ENCODE data around the gene PBXIP1. TPM values are rescaled to one million over a fixed set of nuclear protein-coding genes. Genes with fewer than 3 reads are reported as not detected.

The PBXIP1 gene
- total and polyA plus RNA-seq, 2 of the 13 experiments (the other 11 are each of a cell fraction or from before 2014, with no cell fraction given) = 16.3 to 31.9 TPM

- TF ChIP-seq, protein P1, sequence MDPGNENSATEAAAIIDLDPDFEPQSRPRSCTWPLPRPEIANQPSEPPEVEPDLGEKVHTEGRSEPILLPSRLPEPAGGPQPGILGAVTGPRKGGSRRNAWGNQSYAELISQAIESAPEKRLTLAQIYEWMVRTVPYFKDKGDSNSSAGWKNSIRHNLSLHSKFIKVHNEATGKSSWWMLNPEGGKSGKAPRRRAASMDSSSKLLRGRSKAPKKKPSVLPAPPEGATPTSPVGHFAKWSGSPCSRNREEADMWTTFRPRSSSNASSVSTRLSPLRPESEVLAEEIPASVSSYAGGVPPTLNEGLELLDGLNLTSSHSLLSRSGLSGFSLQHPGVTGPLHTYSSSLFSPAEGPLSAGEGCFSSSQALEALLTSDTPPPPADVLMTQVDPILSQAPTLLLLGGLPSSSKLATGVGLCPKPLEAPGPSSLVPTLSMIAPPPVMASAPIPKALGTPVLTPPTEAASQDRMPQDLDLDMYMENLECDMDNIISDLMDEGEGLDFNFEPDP (CRISPR knock-in tag; conservative IDR thresholded peaks at IDR 0.05) = 0 out of 2 replicates have a peak, but pooled peaks have one; percentile 10
- TF ChIP-seq FLYWCH1 (CRISPR knock-in tag; IDR thresholded peaks at IDR 0.05) (no peak), ATF7-NPFF (CRISPR knock-in tag; IDR thresholded peaks at IDR 0.05; ENCODE audit: low read depth) (peak; percentile 53; the same call in 1 of the 2 replicates), ARHGAP35 (CRISPR knock-in tag; IDR thresholded peaks at IDR 0.05; ENCODE audit: borderline replicate concordance) (no peak), SP140L (CRISPR knock-in tag; IDR thresholded peaks at IDR 0.05; ENCODE audit: borderline replicate concordance) (no peak), ZBTB3 (CRISPR knock-in tag; IDR thresholded peaks at IDR 0.05; ENCODE audit: borderline replicate concordance, low read depth) (no peak), U2AF2 (IDR thresholded peaks at IDR 0.05; ENCODE audit: low read depth, low read length) (no peak), KLF16 (CRISPR knock-in tag; IDR thresholded peaks at IDR 0.05) (no peak), RFX3 (CRISPR knock-in tag; IDR thresholded peaks at IDR 0.05) (no peak), HNF4G (IDR thresholded peaks at IDR 0.05; ENCODE audit: borderline replicate concordance, low read depth, low read length) (peak; percentile 63; the same call in 1 of the 2 replicates), HNF4G (CRISPR knock-in tag; IDR thresholded peaks at IDR 0.05; ENCODE audit: borderline replicate concordance, low read depth) (no peak), ZFP90 (CRISPR knock-in tag; IDR thresholded peaks at IDR 0.05; ENCODE audit: borderline replicate concordance) (no peak), BRD4 (CRISPR knock-in tag; IDR thresholded peaks at IDR 0.05) (no peak), ZNF142 (CRISPR knock-in tag; IDR thresholded peaks at IDR 0.05) (no peak), DRAP1 (CRISPR knock-in tag; IDR thresholded peaks at IDR 0.05) (no peak)
- TF ChIP-seq, protein P2, sequence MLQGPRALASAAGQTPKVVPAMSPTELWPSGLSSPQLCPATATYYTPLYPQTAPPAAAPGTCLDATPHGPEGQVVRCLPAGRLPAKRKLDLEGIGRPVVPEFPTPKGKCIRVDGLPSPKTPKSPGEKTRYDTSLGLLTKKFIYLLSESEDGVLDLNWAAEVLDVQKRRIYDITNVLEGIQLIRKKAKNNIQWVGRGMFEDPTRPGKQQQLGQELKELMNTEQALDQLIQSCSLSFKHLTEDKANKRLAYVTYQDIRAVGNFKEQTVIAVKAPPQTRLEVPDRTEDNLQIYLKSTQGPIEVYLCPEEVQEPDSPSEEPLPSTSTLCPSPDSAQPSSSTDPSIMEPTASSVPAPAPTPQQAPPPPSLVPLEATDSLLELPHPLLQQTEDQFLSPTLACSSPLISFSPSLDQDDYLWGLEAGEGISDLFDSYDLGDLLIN (CRISPR knock-in tag; IDR thresholded peaks at IDR 0.05; ENCODE audit: borderline replicate concordance) = no peak
- TF ChIP-seq, protein P3, sequence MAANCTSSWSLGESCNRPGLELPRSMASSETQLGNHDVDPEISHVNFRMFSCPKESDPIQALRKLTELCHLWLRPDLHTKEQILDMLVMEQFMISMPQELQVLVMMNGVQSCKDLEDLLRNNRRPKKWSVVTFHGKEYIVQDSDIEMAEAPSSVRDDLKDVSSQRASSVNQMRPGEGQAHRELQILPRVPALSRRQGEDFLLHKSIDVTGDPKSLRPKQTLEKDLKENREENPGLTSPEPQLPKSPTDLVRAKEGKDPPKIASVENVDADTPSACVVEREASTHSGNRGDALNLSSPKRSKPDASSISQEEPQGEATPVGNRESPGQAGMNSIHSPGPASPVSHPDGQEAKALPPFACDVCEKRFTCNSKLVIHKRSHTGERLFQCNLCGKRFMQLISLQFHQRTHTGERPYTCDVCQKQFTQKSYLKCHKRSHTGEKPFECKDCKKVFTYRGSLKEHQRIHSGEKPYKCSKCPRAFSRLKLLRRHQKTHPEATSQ (CRISPR knock-in tag; IDR thresholded peaks at IDR 0.05; ENCODE audit: borderline replicate concordance) = no peak
Observed at GRCh38 chr1:155003766-155004351, 48.0 kb upstream of the PBXIP1 start (continued).
